Prostate gland (tissue), 2 donors: ENCODE measurements around the gene DNAJB4. TPM values are rescaled to one million over a fixed set of nuclear protein-coding genes. Genes with fewer than 3 reads are reported as not detected.
"Not testable (repeated sequence)": the region's sequence is repeated elsewhere in the genome, so short reads cannot be mapped to it uniquely, and the experiment has no call there.

Source experiments
- DNase-seq: peaks from one replicate; pipeline ENCODE4 v3.0.0-alpha.2; 2019; ENCODE audit warnings: low spot score
- H3K27ac ChIP-seq, 2 donors: fragments of 200-600 bp; sonication (generic); 2 replicates each; pipeline ENCODE4 v1.5.1; 2017 to 2019
- H3K27me3 ChIP-seq: fragments of 200-600 bp; sonication (generic); replicated peaks from 2 replicates; pipeline ENCODE4 v1.5.1; 2019; ENCODE audit not compliant: insufficient read depth
- H3K36me3 ChIP-seq, 2 donors: fragments of 200-600 bp; sonication (generic); 1 replicate in 1 of 2; 2 replicates in 1 of 2; pipeline versions ENCODE4 v1.5.1 to v1.8.1; 2017 to 2019
- H3K4me1 ChIP-seq: fragments of 200-600 bp; sonication (generic); replicated peaks from 2 replicates; pipeline ENCODE4 v1.5.1; 2019
- H3K4me3 ChIP-seq, 2 donors: fragments of 200-600 bp; sonication (generic); 2 replicates each; pipeline ENCODE4 v1.5.1; 2017 to 2019
- H3K9me3 ChIP-seq: fragments of 200-600 bp; sonication (generic); 2 replicates; pipeline ENCODE4 v1.5.1; 2017
- CTCF ChIP-seq, 4 experiments: fragments of 200-600 bp in 2 of 4; fragments of 450-650 bp in 2 of 4; sonication (generic) in 2 of 4; IDR thresholded peaks; 1 replicate in 3 of 4; 2 replicates in 1 of 4; pipeline ENCODE4 v1.5.1; 2016 to 2019; ENCODE audit warnings: antibody characterized with exemption in 4 of 4, mild to moderate bottlenecking in 2 of 4, moderate library complexity in 2 of 4
- POLR2A ChIP-seq: fragments of 450-650 bp; IDR thresholded peaks from one replicate; pipeline ENCODE4 v1.6.1; 2016; ENCODE audit warnings: antibody characterized with exemption, mild to moderate bottlenecking
- POLR2AphosphoS5 ChIP-seq: sonication (generic); formaldehyde crosslinking; IDR thresholded peaks from one replicate; pipeline ENCODE4 v1.6.1; 2017; ENCODE audit warnings: antibody characterized with exemption
- WGBS: methylation state at CpG from one replicate; pipeline ENCODE4 v1.1.5; 2018; 5-methylcytosine and 5-hydroxymethylcytosine counted together
- intact Hi-C: fragments of 100-400 bp; cut with DNase I; formaldehyde crosslinking; loops from one replicate; pipeline ENCODE4 v1.14.2; 2022
- total RNA-seq, 2 donors: library from RNA; depleted of rRNA; stranded (reverse); fragments of >200 nt; gene quantifications; one replicate each; pipeline ENCODE4 v1.1.0, GENCODE V29; 2016

The DNAJB4 gene
- total RNA-seq, 2 donors from 2014 or later = 15.8 to 22.8 TPM

- DNase-seq = no peak
- H3K27ac ChIP-seq = no peak overlapping the region
- no peaks in the 10 kb centered on the region for H3K36me3 ChIP-seq
- H3K27me3 ChIP-seq = no peaks in the 10 kb centered on the region
- no peaks in the 10 kb centered on the region for H3K9me3 ChIP-seq
- TF ChIP-seq CTCF (IDR thresholded peaks at IDR 0.05) = no peak
- no peak for TF ChIP-seq POLR2A
- no peak for TF ChIP-seq POLR2AphosphoS5
- H3K4me3 ChIP-seq = no peak overlapping the region
- H3K4me1 ChIP-seq = no peaks in the 10 kb centered on the region
- intact Hi-C loops = no loop called here
- WGBS = 97% methylated on average over 5 of the region's 5 CpGs
Observed at GRCh38 chr1:77996734-77997133, 8.0 kb upstream of the DNAJB4 start.

DNA sequence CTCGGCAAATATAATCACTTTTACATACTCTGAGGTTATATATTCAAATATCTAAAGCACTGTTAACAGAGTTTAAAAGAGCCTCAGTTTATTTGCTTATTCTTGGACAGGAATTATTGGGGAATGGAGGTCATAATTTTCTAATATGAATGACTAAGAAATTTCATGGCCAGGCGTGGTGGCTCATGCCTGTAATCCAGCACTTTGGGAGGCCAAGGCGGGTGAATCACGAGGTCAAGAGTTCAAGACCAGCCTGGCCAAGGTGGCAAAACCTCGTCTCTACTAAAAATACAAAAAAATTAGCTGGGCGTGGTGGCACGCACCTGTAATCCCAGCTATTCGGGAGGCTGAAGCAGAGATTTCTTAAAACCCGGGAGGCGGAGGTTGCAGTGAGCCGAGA lies 4.2 kb upstream of the DNAJB4 start:
- H3K4me3 ChIP-seq, H3K27me3 ChIP-seq, intact Hi-C loops, H3K36me3 ChIP-seq, H3K4me1 ChIP-seq, H3K9me3 ChIP-seq, H3K27ac ChIP-seq, DNase-seq: not testable (repeated sequence)
- 93% methylated on average over 11 of the region's 11 CpGs for WGBS

DNA sequence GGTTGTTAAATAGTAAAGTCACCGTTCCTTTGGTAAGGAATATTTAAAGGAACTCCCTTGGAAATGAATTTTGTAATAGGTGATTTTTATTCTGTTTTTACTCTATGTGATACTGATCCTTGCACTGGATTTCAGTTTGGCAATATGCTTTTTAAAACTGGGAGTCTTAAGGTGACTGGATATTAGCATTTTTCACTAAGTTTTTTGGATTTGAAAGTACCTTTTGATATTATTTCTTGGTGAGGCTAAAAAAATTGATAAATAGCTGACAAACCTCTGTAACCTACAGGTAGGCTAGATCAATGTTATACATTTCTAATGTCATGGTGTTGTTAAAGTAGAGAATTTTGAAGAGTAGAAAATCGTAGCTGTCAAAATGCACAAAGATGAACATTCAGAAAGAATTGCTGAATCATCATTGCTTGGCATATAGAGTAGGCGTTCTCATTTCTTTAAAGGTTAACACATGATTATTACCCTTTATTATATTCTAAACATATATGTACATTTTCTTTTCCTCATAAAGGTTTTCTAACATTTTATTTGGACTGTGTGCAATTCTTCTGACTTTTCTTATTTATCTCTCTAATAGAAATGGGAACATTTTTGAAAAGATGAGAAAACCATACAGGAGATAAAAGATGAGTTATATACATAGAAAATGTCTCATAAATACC lies 1.5 kb upstream of the DNAJB4 start:
- Histone ChIP-seq H3K4me1 (no peaks in the 10 kb centered on the region), H3K36me3 (no peaks in the 10 kb centered on the region), H3K27ac (peak overlapping the region in 1 of 2 donors; percentile 87), H3K27me3 (no peaks in the 10 kb centered on the region), H3K4me3 (no peak overlapping the region), H3K9me3 (no peaks in the 10 kb centered on the region)
- 68% methylated on average over 3 of the region's 3 CpGs for WGBS
- intact Hi-C loops = no loop called here
- TF ChIP-seq CTCF (IDR thresholded peaks at IDR 0.05) (no peak), POLR2A (no peak), POLR2AphosphoS5 (no peak)
- no peak for DNase-seq

GRCh38 chr1:78003882-78004718 lies 639 bp upstream of the DNAJB4 start:
- intact Hi-C loops = loop anchor here (1.0 kb wide), 1 partner anchor 25 kb away; the partner anchor contains the start of gene FUBP1
- 27% methylated on average over 8 of the region's 8 CpGs for WGBS
- TF ChIP-seq CTCF (IDR thresholded peaks at IDR 0.05) (no peak), POLR2AphosphoS5 (no peak), POLR2A (no peak)

DNA sequence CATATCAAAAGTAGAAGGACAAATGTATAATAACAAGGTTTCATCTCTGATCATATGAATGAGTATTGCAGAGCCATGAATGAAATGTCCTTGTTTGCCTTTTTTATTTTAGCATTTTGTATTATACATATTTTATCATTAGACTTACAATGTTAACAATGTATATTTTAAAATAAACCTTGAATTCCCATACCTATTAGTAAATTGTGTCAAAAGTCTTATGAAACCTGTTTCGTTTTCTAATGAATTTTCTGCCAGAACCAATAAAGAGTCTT lies 646 bp downstream of the DNAJB4 start:
- no peaks in the 10 kb centered on the region for H3K36me3 ChIP-seq
- intact Hi-C loops = no loop called here
- no peaks in the 10 kb centered on the region for H3K9me3 ChIP-seq
- H3K27me3 ChIP-seq = no peaks in the 10 kb centered on the region
- WGBS = 2% methylated on average over 1 of the region's 1 CpG
- no peak for TF ChIP-seq POLR2A
- no peak for TF ChIP-seq POLR2AphosphoS5
- TF ChIP-seq CTCF (IDR thresholded peaks at IDR 0.05) = no peak
- H3K4me1 ChIP-seq = no peaks in the 10 kb centered on the region
- peak overlapping the region; percentile 33 to 35 for H3K4me3 ChIP-seq
- peak overlapping the region; percentile 83 to 87 for H3K27ac ChIP-seq
- DNase-seq = no peak

More at GRCh38 chr1:78003882-78004718, 639 bp upstream of the DNAJB4 start:
- no peaks in the 10 kb centered on the region for H3K9me3 ChIP-seq
- no peaks in the 10 kb centered on the region for H3K27me3 ChIP-seq
- peak overlapping the region; percentile 33 to 35 for H3K4me3 ChIP-seq
- peak overlapping the region; percentile 83 to 87 for H3K27ac ChIP-seq
- DNase-seq = peak; percentile 19
- H3K36me3 ChIP-seq = no peaks in the 10 kb centered on the region
- H3K4me1 ChIP-seq = no peaks in the 10 kb centered on the region
